EL (cell line): ENCODE results near the gene RXFP4.

Source experiments
- DNase-seq: peaks from one replicate; pipeline ENCODE4 v3.0.0-alpha.2; 2016

RXFP4 gene

GRCh38 chr1:155931332-155932038 lies 10.0 kb upstream of the RXFP4 start:
- DNase-seq: no peak

GRCh38 chr1:155932081-155932480 lies 9.4 kb upstream of the RXFP4 start:
- no peak for DNase-seq

GRCh38 chr1:155932487-155932886 lies 9.0 kb upstream of the RXFP4 start:
- no peak for DNase-seq

- no peak for DNase-seq
These were observed 7.8 kb upstream of the RXFP4 start for GRCh38 chr1:155933591-155934096.

- peak; percentile 99 for DNase-seq
These were observed 7.1 kb upstream of the RXFP4 start, which contains the start of gene KHDC4 for GRCh38 chr1:155934097-155934935. Gene KHDC4 (minus strand): TSS chr1:155934413. CDS start chr1:155934373, 40 bp downstream.

GRCh38 chr1:155934936-155935590 lies 6.4 kb upstream of the RXFP4 start:
- DNase-seq: no peak

GRCh38 chr1:155938220-155938627 lies 3.2 kb upstream of the RXFP4 start:
- peak; percentile 72 for DNase-seq

GRCh38 chr1:155940482-155940992 lies 901 bp upstream of the RXFP4 start:
- peak; percentile 83 for DNase-seq

GRCh38 chr1:155941845-155942531 lies 550 bp downstream of the RXFP4 start:
- no peak for DNase-seq

GRCh38 chr1:155942578-155943141 lies 1.2 kb downstream of the RXFP4 start:
- no peak for DNase-seq

GRCh38 chr1:155944444-155944799 lies 3.0 kb downstream of the RXFP4 start:
- DNase-seq: no peak

- no peak for DNase-seq
These were observed 5.3 kb downstream of the RXFP4 start for GRCh38 chr1:155946633-155947219.

- no peak for DNase-seq
These were observed 5.9 kb downstream of the RXFP4 start for GRCh38 chr1:155947292-155947691.

- DNase-seq: no peak
These were observed 6.3 kb downstream of the RXFP4 start for GRCh38 chr1:155947741-155948140.

GRCh38 chr1:155950829-155951228 lies 9.4 kb downstream of the RXFP4 start:
- no peak for DNase-seq

GRCh38 chr1:155951753-155952504 lies 10.5 kb downstream of the RXFP4 start:
- DNase-seq: no peak

- no peak for DNase-seq
These were observed 11.1 kb downstream of the RXFP4 start for GRCh38 chr1:155952505-155952890.

GRCh38 chr1:155954645-155955044 lies 13.2 kb downstream of the RXFP4 start:
- DNase-seq: no peak

GRCh38 chr1:155957411-155957915 lies 16.0 kb downstream of the RXFP4 start:
- DNase-seq: no peak

- no peak for DNase-seq
These were observed 18.8 kb downstream of the RXFP4 start for GRCh38 chr1:155960081-155960745.
